Calu3 (cell line): Measurements from ENCODE around the gene TM4SF1. TPM values are rescaled to one million over a fixed set of nuclear protein-coding genes. Genes with fewer than 3 reads are reported as not detected.

ENCODE experiments used
- BruUV-seq: library from RNA; stranded (reverse); fragments of 400-500 nt; replicated peaks from 2 replicates; lab custom pipeline; 2021; lab: Mats Ljungman, UMichigan
- CTCF ChIA-PET: fragments of 300-600 bp; sonication (Branson Sonifier 250); formaldehyde crosslinking; loops from one replicate; lab custom pipeline; 2022; ENCODE audit warnings: antibody characterized with exemption; lab: Charles Lee
- DNase-seq: peaks from one replicate; pipeline ENCODE4 v3.0.0; 2022
- H3K27ac Mint-ChIP-seq: one replicate; pipeline ENCODE4 v1.8.0; 2022; ENCODE audit warnings: mixed read lengths; ENCODE audit not compliant: unreplicated experiment
- H3K27me3 Mint-ChIP-seq: one replicate; pipeline ENCODE4 v1.8.0; 2022; ENCODE audit warnings: mixed read lengths; ENCODE audit not compliant: unreplicated experiment
- H3K36me3 Mint-ChIP-seq: one replicate; pipeline ENCODE4 v1.8.0; 2022; ENCODE audit warnings: mild to moderate bottlenecking, moderate library complexity, mixed read lengths; ENCODE audit not compliant: insufficient read depth, unreplicated experiment
- H3K4me1 Mint-ChIP-seq: one replicate; pipeline ENCODE4 v1.8.0; 2022; ENCODE audit warnings: mild to moderate bottlenecking, low read depth, mixed read lengths; ENCODE audit not compliant: unreplicated experiment
- H3K4me3 Mint-ChIP-seq: one replicate; pipeline ENCODE4 v1.8.0; 2022; ENCODE audit warnings: mild to moderate bottlenecking, low read depth, moderate library complexity, mixed read lengths; ENCODE audit not compliant: unreplicated experiment
- H3K9me3 Mint-ChIP-seq: one replicate; pipeline ENCODE4 v1.8.0; 2022; ENCODE audit warnings: low read depth, mixed read lengths; ENCODE audit not compliant: unreplicated experiment
- CTCF ChIP-seq: fragments of 200-600 bp; IDR thresholded peaks from one replicate; pipeline ENCODE4 v1.8.0; 2022; ENCODE audit warnings: antibody characterized with exemption; ENCODE audit not compliant: unreplicated experiment
- intact Hi-C: fragments of 100-400 bp; cut with micrococcal nuclease; formaldehyde crosslinking; loops from one replicate; pipeline ENCODE4 v1.10.0; 2022; ENCODE audit not compliant: unreplicated experiment
- total RNA-seq: library from RNA; stranded (reverse); gene quantifications from 2 replicates; pipeline ENCODE4 v1.2.3, GENCODE V29; 2022

Gene TM4SF1
- total RNA-seq, 1 experiment from 2014 or later = 981 TPM

- BruUV-seq = TSS peak; percentile 88
- peak overlapping the region; percentile 97 for H3K27ac Mint-ChIP-seq
- H3K4me1 Mint-ChIP-seq = peaks cover 86% of the 10 kb centered on the region
- H3K36me3 Mint-ChIP-seq = peaks cover 64% of the 10 kb centered on the region
- H3K9me3 Mint-ChIP-seq = no peaks in the 10 kb centered on the region
- intact Hi-C loops = loop anchor here (1.0 to 10.0 kb wide), 4 partner anchors 13 to 269 kb away; partner anchors contain the start of gene WWTR1
- no peaks in the 10 kb centered on the region for H3K27me3 Mint-ChIP-seq
- CTCF ChIA-PET = interaction anchor here (0.9 to 3.5 kb wide), 3 partner anchors 8 to 94 kb away, joined by 3 to 23 read pairs (median 7); partner anchors contain the start of gene TM4SF1
- peak overlapping the region; percentile 59 for H3K4me3 Mint-ChIP-seq
- TF ChIP-seq CTCF = no peak
- no peak for DNase-seq
Measured at GRCh38 chr3:149386299-149386606, 8.8 kb upstream of the TM4SF1 start.

- peaks cover 62% of the 10 kb centered on the region for H3K36me3 Mint-ChIP-seq
- no TSS peak for BruUV-seq
- peak overlapping the region; percentile 59 for H3K4me3 Mint-ChIP-seq
- H3K27me3 Mint-ChIP-seq = no peaks in the 10 kb centered on the region
- CTCF ChIA-PET = interaction anchor here (0.7 to 3.5 kb wide), 10 partner anchors 8 to 265 kb away, joined by 3 to 23 read pairs (median 4); partner anchors contain the start of genes TM4SF1 and TM4SF4
- DNase-seq = peak; percentile 69
- no peaks in the 10 kb centered on the region for H3K9me3 Mint-ChIP-seq
- no peak for TF ChIP-seq CTCF
- H3K27ac Mint-ChIP-seq = peak overlapping the region; percentile 97
- intact Hi-C loops = loop anchor here (1.0 to 10.0 kb wide), 4 partner anchors 13 to 269 kb away; partner anchors contain the start of gene WWTR1
- peaks cover 86% of the 10 kb centered on the region for H3K4me1 Mint-ChIP-seq
Measured at GRCh38 chr3:149385617-149386298, 8.3 kb upstream of the TM4SF1 start.

GRCh38 chr3:149384911-149385321, 7.5 kb upstream of the TM4SF1 start:
- H3K9me3 Mint-ChIP-seq = no peaks in the 10 kb centered on the region
- peak overlapping the region; percentile 97 for H3K27ac Mint-ChIP-seq
- peak overlapping the region; percentile 59 for H3K4me3 Mint-ChIP-seq
- CTCF ChIA-PET = interaction anchor here (0.6 to 1.5 kb wide), 11 partner anchors 11 to 265 kb away, joined by 3 to 6 read pairs (median 4); partner anchors contain the start of gene TM4SF4
- H3K36me3 Mint-ChIP-seq = peaks cover 62% of the 10 kb centered on the region
- H3K27me3 Mint-ChIP-seq = no peaks in the 10 kb centered on the region
- intact Hi-C loops = loop anchor here (5.0 to 10.0 kb wide), 2 partner anchors 83 to 270 kb away; partner anchors contain the start of gene WWTR1
- H3K4me1 Mint-ChIP-seq = peaks cover 85% of the 10 kb centered on the region
- no TSS peak for BruUV-seq
- no peak for TF ChIP-seq CTCF
- peak; percentile 64 for DNase-seq

GRCh38 chr3:149384167-149384566, 6.7 kb upstream of the TM4SF1 start:
- H3K27ac Mint-ChIP-seq = peak overlapping the region; percentile 97
- CTCF ChIA-PET = interaction anchor here (0.8 to 1.5 kb wide), 6 partner anchors 14 to 264 kb away, joined by 3 to 6 read pairs (median 3); no protein-coding TSS in a partner anchor
- no peak for TF ChIP-seq CTCF
- no TSS peak for BruUV-seq
- no peak for DNase-seq
- intact Hi-C loops = loop anchor here (10.0 kb wide), 1 partner anchor 271 kb away; the partner anchor contains the start of gene WWTR1
- H3K36me3 Mint-ChIP-seq = peaks cover 63% of the 10 kb centered on the region
- H3K4me3 Mint-ChIP-seq = no peak overlapping the region
- no peaks in the 10 kb centered on the region for H3K27me3 Mint-ChIP-seq
- H3K9me3 Mint-ChIP-seq = no peaks in the 10 kb centered on the region
- H3K4me1 Mint-ChIP-seq = peaks cover 88% of the 10 kb centered on the region
